GM12801 (cell line): ENCODE data around the gene KRT81.

Experiments
- CTCF ChIP-seq: IDR thresholded peaks from one replicate; pipeline ENCODE4 v1.5.1; 2011; ENCODE audit warnings: control low read depth; ENCODE audit not compliant: insufficient read length; ENCODE audit errors: extremely low read depth

Gene KRT81

GRCh38 chr12:52253391-52254179 lies 37.7 kb downstream of the KRT81 start:
- TF ChIP-seq CTCF: no peak

GRCh38 chr12:52252728-52253343 lies 38.5 kb downstream of the KRT81 start:
- no peak for TF ChIP-seq CTCF

GRCh38 chr12:52251367-52252051 lies 39.8 kb downstream of the KRT81 start:
- no peak for TF ChIP-seq CTCF

- no peak for TF ChIP-seq CTCF
Measured at GRCh38 chr12:52250048-52250990, 41.0 kb downstream of the KRT81 start.

- TF ChIP-seq CTCF: no peak
Measured at GRCh38 chr12:52249511-52250047, 41.8 kb downstream of the KRT81 start.

GRCh38 chr12:52248541-52249461 lies 42.5 kb downstream of the KRT81 start:
- TF ChIP-seq CTCF: no peak
